Gastroesophageal sphincter (tissue), 4 donors: ENCODE measurements around the gene LRRK2. TPM values are rescaled to one million over a fixed set of nuclear protein-coding genes. Genes with fewer than 3 reads are reported as not detected.
"Not testable (repeated sequence)": the region's sequence is repeated elsewhere in the genome, so short reads cannot be mapped to it uniquely, and the experiment has no call there.

ENCODE experiments used
- ATAC-seq: fragments of 150-250 bp; one replicate; pipeline ENCODE4 v1.9.1; 2016; ENCODE audit warnings: mild to moderate bottlenecking, moderate library complexity
- H3K27ac ChIP-seq, 4 donors: fragments of 200-600 bp; sonication (generic) in 3 of 4; 1 replicate in 3 of 4; 2 replicates in 1 of 4; pipeline ENCODE4 v1.5.1; 2016 to 2019
- H3K27me3 ChIP-seq: fragments of 200-600 bp; sonication (generic); one replicate; pipeline ENCODE4 v1.5.1; 2019
- H3K36me3 ChIP-seq, 2 donors: fragments of 200-600 bp; sonication (generic); one replicate each; pipeline ENCODE4 v1.5.1; 2019; ENCODE audit warnings: control low read depth in 1 of 2
- H3K4me1 ChIP-seq, 3 donors: fragments of 200-600 bp; sonication (generic); 1 replicate in 2 of 3; 2 replicates in 1 of 3; pipeline ENCODE4 v1.5.1; 2016 to 2019; ENCODE audit warnings: control low read depth in 2 of 3
- H3K4me3 ChIP-seq, 2 donors: fragments of 200-600 bp; sonication (generic); one replicate each; pipeline ENCODE4 v1.5.1; 2019; ENCODE audit warnings: mild to moderate bottlenecking in 1 of 2, moderate library complexity in 1 of 2
- H3K9me3 ChIP-seq, 3 donors: fragments of 200-600 bp; sonication (generic); one replicate each; pipeline ENCODE4 v1.5.1; 2017 to 2019; ENCODE audit warnings: control low read depth in 2 of 3
- EP300 ChIP-seq: sonication (generic); formaldehyde crosslinking; IDR thresholded peaks from one replicate; pipeline ENCODE4 v1.6.1; 2017; ENCODE audit warnings: antibody characterized with exemption, mild to moderate bottlenecking
- POLR2A ChIP-seq, 2 donors: fragments of 450-650 bp; IDR thresholded peaks; one replicate each; pipeline ENCODE4 v1.6.1; 2017; ENCODE audit warnings: antibody characterized with exemption in 2 of 2, mild to moderate bottlenecking in 2 of 2, moderate library complexity in 1 of 2
- POLR2AphosphoS5 ChIP-seq: sonication (generic); formaldehyde crosslinking; IDR thresholded peaks from one replicate; pipeline ENCODE4 v1.6.1; 2017; ENCODE audit warnings: antibody characterized with exemption
- WGBS, 2 donors: methylation state at CpG; one replicate each; pipeline ENCODE4 v1.1.5; 2018; ENCODE audit warnings: low coverage in 1 of 2; 5-methylcytosine and 5-hydroxymethylcytosine counted together
- total RNA-seq, 4 donors: library from RNA; depleted of rRNA; stranded (reverse); fragments of >200 nt; gene quantifications; one replicate each; pipeline ENCODE4 v1.1.0, GENCODE V29; 2016
- TF ChIP-seq, protein P1 (sequence below), 4 experiments: fragments of 200-600 bp in 2 of 4; fragments of 450-650 bp in 2 of 4; sonication (generic) in 1 of 4; IDR thresholded peaks; one replicate each; pipeline ENCODE4 v1.5.1; 2017 to 2019; ENCODE audit warnings: antibody characterized with exemption in 4 of 4, mild to moderate bottlenecking in 2 of 4, moderate library complexity in 2 of 4

The LRRK2 gene
- total RNA-seq, 4 donors from 2014 or later = 22.7 to 35.2 (median 29.3) TPM

DNA sequence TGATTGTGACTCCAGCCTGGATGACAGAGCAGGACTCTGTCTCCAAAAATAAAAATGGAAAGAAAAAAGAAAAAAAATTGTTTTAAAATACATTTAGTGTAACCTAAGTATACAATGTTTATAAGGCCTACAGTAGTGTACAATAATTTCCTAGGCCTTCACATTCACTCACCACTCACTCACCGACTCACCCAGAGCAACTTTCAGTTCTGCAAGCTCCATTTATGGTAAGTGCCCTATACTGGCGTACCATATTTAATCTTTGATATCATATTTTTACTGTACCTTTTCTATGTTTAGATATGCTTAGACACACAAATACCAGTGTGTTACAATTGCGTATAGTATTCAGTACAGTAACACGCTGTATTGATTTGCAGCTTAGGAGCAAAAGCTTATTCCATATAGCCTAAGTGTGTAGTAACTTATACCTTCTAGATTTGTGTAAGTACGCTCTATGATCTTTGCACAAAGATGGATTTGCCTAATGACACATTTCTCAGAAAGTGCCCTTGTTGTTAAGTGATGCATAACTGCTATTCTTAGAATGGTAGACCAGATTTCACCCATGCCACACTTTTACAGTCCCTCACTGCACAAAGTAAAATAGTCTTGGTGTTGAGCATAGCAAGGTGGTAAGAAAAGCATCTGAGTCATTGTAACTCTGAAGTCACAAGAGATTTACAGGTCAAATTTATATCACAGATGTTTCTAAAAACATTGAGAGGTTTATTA lies 151.9 kb downstream of the LRRK2 start:
- TF ChIP-seq POLR2AphosphoS5 (no peak), EP300 (no peak), POLR2A (IDR thresholded peaks at IDR 0.05) (no peak)
- TF ChIP-seq, protein P1, sequence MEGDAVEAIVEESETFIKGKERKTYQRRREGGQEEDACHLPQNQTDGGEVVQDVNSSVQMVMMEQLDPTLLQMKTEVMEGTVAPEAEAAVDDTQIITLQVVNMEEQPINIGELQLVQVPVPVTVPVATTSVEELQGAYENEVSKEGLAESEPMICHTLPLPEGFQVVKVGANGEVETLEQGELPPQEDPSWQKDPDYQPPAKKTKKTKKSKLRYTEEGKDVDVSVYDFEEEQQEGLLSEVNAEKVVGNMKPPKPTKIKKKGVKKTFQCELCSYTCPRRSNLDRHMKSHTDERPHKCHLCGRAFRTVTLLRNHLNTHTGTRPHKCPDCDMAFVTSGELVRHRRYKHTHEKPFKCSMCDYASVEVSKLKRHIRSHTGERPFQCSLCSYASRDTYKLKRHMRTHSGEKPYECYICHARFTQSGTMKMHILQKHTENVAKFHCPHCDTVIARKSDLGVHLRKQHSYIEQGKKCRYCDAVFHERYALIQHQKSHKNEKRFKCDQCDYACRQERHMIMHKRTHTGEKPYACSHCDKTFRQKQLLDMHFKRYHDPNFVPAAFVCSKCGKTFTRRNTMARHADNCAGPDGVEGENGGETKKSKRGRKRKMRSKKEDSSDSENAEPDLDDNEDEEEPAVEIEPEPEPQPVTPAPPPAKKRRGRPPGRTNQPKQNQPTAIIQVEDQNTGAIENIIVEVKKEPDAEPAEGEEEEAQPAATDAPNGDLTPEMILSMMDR (IDR thresholded peaks at IDR 0.05) = no peak
- 93 to 94% methylated on average over 5 of the region's 5 CpGs for WGBS, 2 donors
- no peaks in the 10 kb centered on the region for H3K27me3 ChIP-seq
- peaks cover 0 to 9% (median 0%) of the 10 kb centered on the region in 3 donors for H3K9me3 ChIP-seq
- H3K36me3 ChIP-seq = no peaks in the 10 kb centered on the region
- H3K27ac ChIP-seq = no peak overlapping the region
- no peak overlapping the region for H3K4me3 ChIP-seq
- H3K4me1 ChIP-seq = no peaks in the 10 kb centered on the region
- no peak for ATAC-seq

DNA sequence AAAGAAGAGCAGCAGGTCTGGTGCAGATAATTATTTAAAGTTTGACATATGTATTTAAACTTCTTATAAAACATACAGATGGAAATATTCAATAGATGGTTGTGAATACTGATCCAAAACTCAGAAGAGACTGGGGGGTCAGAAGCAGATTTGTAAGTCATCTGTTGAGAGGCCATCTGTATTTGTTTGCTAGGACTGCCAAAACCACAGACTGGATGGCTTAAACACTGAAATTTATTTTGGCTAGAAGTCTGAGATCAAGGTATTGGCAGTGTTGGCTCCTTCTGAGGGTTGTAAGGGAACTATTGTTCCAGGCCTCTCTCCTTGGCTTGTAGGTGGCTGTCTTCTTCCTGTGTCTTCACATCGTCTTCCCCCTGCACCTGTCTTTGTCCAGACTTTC lies 153.9 kb downstream of the LRRK2 start:
- Histone ChIP-seq H3K27ac (no peak overlapping the region), H3K4me3 (no peak overlapping the region), H3K4me1 (no peaks in the 10 kb centered on the region), H3K27me3 (no peaks in the 10 kb centered on the region), H3K9me3 (peaks cover 0 to 9% (median 0%) of the 10 kb centered on the region in 3 donors), H3K36me3 (no peaks in the 10 kb centered on the region)
- no peak for ATAC-seq
- WGBS, 2 donors = 92% methylated on average over 1 of the region's 1 CpG; no CpG with 5 or more reads in 1 of the 2 donors
- TF ChIP-seq, protein P1 (IDR thresholded peaks at IDR 0.05) = no peak

DNA sequence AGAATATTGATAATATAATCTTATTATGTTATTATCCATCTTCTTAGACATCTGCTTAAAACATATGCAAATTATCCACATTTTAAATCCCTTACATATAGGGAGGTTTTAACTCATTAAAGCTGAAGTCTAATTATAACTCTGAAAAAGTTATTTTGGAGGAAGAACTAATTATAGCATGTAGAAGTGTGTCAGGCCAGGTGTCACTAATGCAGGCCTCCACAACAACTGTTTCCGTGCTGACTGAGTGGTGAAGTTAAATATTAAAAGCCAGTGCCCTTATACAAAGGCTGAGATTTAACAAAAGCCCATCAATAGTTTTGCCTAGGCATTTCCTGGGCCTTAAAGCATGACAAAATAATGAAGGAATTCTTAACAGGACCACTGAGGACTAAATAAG lies 157.4 kb downstream of the LRRK2 start:
- Histone ChIP-seq H3K4me1 (no peaks in the 10 kb centered on the region), H3K36me3 (no peaks in the 10 kb centered on the region), H3K27ac (no peak overlapping the region), H3K4me3 (no peak overlapping the region), H3K9me3 (peaks cover 0 to 8% (median 0%) of the 10 kb centered on the region in 3 donors), H3K27me3 (no peaks in the 10 kb centered on the region)
- WGBS, 2 donors = 50 to 57% methylated on average over 1 of the region's 1 CpG
- no peak for ATAC-seq
- TF ChIP-seq, protein P1 (IDR thresholded peaks at IDR 0.05) = no peak
- TF ChIP-seq POLR2A (IDR thresholded peaks at IDR 0.05) = no peak
- no peak for TF ChIP-seq EP300
- no peak for TF ChIP-seq POLR2AphosphoS5

DNA sequence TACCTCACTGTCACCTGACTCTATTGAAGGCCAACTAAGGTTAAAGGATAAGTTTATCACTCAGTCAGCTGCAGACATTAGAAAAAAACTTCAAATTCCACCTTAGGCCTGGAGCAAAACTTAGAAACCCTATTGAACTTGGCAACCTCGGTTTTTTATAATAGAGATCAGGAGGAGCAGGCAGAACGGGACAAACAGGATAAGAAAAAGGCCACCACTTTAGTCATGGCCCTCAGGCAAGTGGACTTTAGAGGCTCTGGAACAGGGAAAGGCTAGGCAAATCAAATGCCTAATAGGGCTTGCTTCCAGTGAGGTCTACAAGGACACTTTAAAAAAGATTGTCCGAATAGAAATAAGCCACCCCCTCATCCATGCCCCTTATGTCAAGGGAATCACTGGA lies 162.5 kb downstream of the LRRK2 start:
- 76 to 80% methylated on average over 1 to 2 of the region's 3 CpGs for WGBS, 2 donors
- H3K9me3 ChIP-seq = not testable (repeated sequence)

DNA sequence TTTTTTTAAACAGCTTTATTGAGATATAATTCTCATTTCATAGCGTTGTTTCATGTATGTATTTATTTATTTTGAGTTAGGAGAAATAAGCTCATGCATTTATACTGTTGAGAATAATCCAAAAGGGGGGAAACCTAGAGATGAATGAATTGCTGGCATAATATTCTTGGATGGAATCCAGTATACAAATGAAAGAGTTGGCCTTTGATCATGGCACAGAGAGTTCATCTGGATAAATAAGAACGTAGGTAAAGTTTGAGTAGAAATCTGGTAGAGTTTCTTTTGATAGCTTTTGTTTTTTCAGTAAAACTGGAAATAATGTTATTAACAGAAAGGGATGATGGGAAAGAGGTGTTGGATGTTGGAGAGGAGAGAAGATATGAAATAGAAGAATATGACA lies 166.2 kb downstream of the LRRK2 start:
- ATAC-seq = no peak
- Histone ChIP-seq H3K9me3 (no peaks in the 10 kb centered on the region), H3K4me3 (no peak overlapping the region), H3K27me3 (no peaks in the 10 kb centered on the region), H3K27ac (no peak overlapping the region), H3K4me1 (no peaks in the 10 kb centered on the region), H3K36me3 (no peaks in the 10 kb centered on the region)
- TF ChIP-seq, protein P1 (IDR thresholded peaks at IDR 0.05) = no peak
- TF ChIP-seq EP300 = no peak
- TF ChIP-seq POLR2A (IDR thresholded peaks at IDR 0.05) = no peak
- no peak for TF ChIP-seq POLR2AphosphoS5
- WGBS, 2 donors = 56 to 72% methylated on average over 2 of the region's 2 CpGs

More for the DNA sequence above, 162.5 kb downstream of the LRRK2 start:
- not testable (repeated sequence) for H3K27me3 ChIP-seq, H3K36me3 ChIP-seq, ATAC-seq, H3K4me3 ChIP-seq, H3K4me1 ChIP-seq, H3K27ac ChIP-seq
